Activated CD8-positive, alpha-beta memory T cell treated with anti-CD3 and anti-CD28 coated beads, Interleukin-2, amount 10 ng/mL, durations not matched to agents 7 days and 5 days (primary cell): Measurements from ENCODE around the gene IP6K1. TPM values are rescaled to one million over a fixed set of nuclear protein-coding genes. Genes with fewer than 3 reads are reported as not detected.
"Not testable (repeated sequence)": the region's sequence is repeated elsewhere in the genome, so short reads cannot be mapped to it uniquely, and the experiment has no call there.

ENCODE experiments used
- ATAC-seq: fragments of 150-1000 bp; cut with Tn5 transposase; one replicate; pipeline ENCODE4 v1.10.0; 2021; ENCODE audit warnings: moderate library complexity
- CTCF ChIA-PET: fragments of 350-600 bp; sonication (Branson Sonifier 250); formaldehyde crosslinking; loops from one replicate; lab custom pipeline; 2021; ENCODE audit warnings: antibody characterized with exemption; lab: Charles Lee
- DNase-seq: peaks from one replicate; pipeline ENCODE4 v3.0.0-alpha.2; 2020
- H3K27ac Mint-ChIP-seq: one replicate; pipeline ENCODE4 v1.8.0; 2021; ENCODE audit warnings: mild to moderate bottlenecking, mixed read lengths
- H3K27me3 Mint-ChIP-seq: one replicate; pipeline ENCODE4 v1.8.0; 2021; ENCODE audit warnings: mixed read lengths
- H3K36me3 Mint-ChIP-seq: one replicate; pipeline ENCODE4 v1.8.0; 2021; ENCODE audit warnings: mild to moderate bottlenecking, mixed read lengths
- H3K4me1 Mint-ChIP-seq: one replicate; pipeline ENCODE4 v1.8.0; 2021; ENCODE audit warnings: mixed read lengths
- H3K4me3 Mint-ChIP-seq: one replicate; pipeline ENCODE4 v1.8.0; 2021; ENCODE audit warnings: mild to moderate bottlenecking, moderate library complexity, mixed read lengths
- H3K9me3 Mint-ChIP-seq: one replicate; pipeline ENCODE4 v1.8.0; 2022; ENCODE audit warnings: low read depth, mixed read lengths
- total RNA-seq, 2 experiments: library from RNA; stranded (reverse); gene quantifications; one replicate each; pipeline ENCODE4 v1.2.3, GENCODE V29; 2021

Gene IP6K1
- total RNA-seq: 10 to 100 TPM; 38.3 to 41.0 TPM

- CTCF ChIA-PET: interaction anchor here (1.0 to 3.1 kb wide), 10 partner anchors 13 to 440 kb away, joined by 3 to 27 read pairs (median 4); partner anchors contain the start of genes AMIGO3, CDHR4 and INKA1
- Mint-ChIP-seq H3K4me1 (peaks cover 28% of the 10 kb centered on the region), H3K27ac (peak within 1 kb of the TSS; percentile 92), H3K4me3 (peak within 1 kb of the TSS; percentile 77), H3K9me3 (no peaks in the 10 kb centered on the region), H3K27me3 (no peaks in the 10 kb centered on the region), H3K36me3 (peaks cover 13% of the 10 kb centered on the region)
- peak; percentile 100 for DNase-seq
- peak; percentile 99 for ATAC-seq
Measured at GRCh38 chr3:49786357-49787181, at the start of gene IP6K1. Gene IP6K1, minus strand, starts transcription at chr3:49786542. Its CDS starts 38,502 bp downstream, at chr3:49748040.

GRCh38 chr3:49831341-49831740, 45.0 kb upstream of the IP6K1 start:
- no peak for DNase-seq
- H3K4me3 Mint-ChIP-seq: no peak overlapping the region
- CTCF ChIA-PET: interaction anchor here (1.4 to 12.1 kb wide), 3 partner anchors 8 to 25 kb away, joined by 4 to 261 read pairs (median 23); partner anchors contain the start of genes CDHR4, INKA1 and UBA7
- H3K27ac Mint-ChIP-seq: no peak overlapping the region
- H3K27me3 Mint-ChIP-seq: no peaks in the 10 kb centered on the region
- no peaks in the 10 kb centered on the region for H3K4me1 Mint-ChIP-seq
- H3K9me3 Mint-ChIP-seq: no peaks in the 10 kb centered on the region
- no peak for ATAC-seq
- H3K36me3 Mint-ChIP-seq: peaks cover 18% of the 10 kb centered on the region

- Mint-ChIP-seq H3K9me3 (no peaks in the 10 kb centered on the region), H3K27me3 (no peaks in the 10 kb centered on the region), H3K36me3 (peaks cover 8% of the 10 kb centered on the region), H3K4me1 (no peaks in the 10 kb centered on the region), H3K4me3 (no peak overlapping the region), H3K27ac (no peak overlapping the region)
- DNase-seq (no peak), ATAC-seq (no peak)
- CTCF ChIA-PET: interaction anchor here (1.2 to 6.1 kb wide), 4 partner anchors 9 to 23 kb away, joined by 3 to 23 read pairs (median 10); partner anchors contain the start of gene INKA1
Measured at GRCh38 chr3:49826016-49826415, 39.7 kb upstream of the IP6K1 start.

- CTCF ChIA-PET: interaction anchor here (1.6 to 1.8 kb wide), 2 partner anchors 16 to 20 kb away, joined by 7 to 9 read pairs; partner anchors contain the start of gene INKA1
- not testable (repeated sequence) for H3K4me1 Mint-ChIP-seq, H3K4me3 Mint-ChIP-seq, H3K27me3 Mint-ChIP-seq, H3K9me3 Mint-ChIP-seq, H3K27ac Mint-ChIP-seq, ATAC-seq, DNase-seq, H3K36me3 Mint-ChIP-seq
Measured at GRCh38 chr3:49823131-49823530, 36.8 kb upstream of the IP6K1 start.

- CTCF ChIA-PET: interaction anchor here (0.8 to 15.8 kb wide), 5 partner anchors 11 to 274 kb away, joined by 3 to 261 read pairs (median 6); partner anchors contain the start of genes CDHR4, INKA1 and RBM6
- H3K27me3 Mint-ChIP-seq: no peaks in the 10 kb centered on the region
- peak; percentile 95 for ATAC-seq
Measured at GRCh38 chr3:49813497-49814174, 27.3 kb upstream of the IP6K1 start, which contains the start of gene UBA7. Gene UBA7, minus strand, starts transcription at chr3:49813953. Its CDS starts 166 bp downstream, at chr3:49813787.

GRCh38 chr3:49812916-49813496, 26.7 kb upstream of the IP6K1 start:
- H3K4me3 Mint-ChIP-seq: peak overlapping the region; percentile 96
- peak overlapping the region; percentile 97 for H3K27ac Mint-ChIP-seq
- CTCF ChIA-PET: interaction anchor here (0.8 to 15.8 kb wide), 6 partner anchors 10 to 274 kb away, joined by 3 to 261 read pairs (median 6); partner anchors contain the start of genes CDHR4, INKA1 and RBM6
- H3K9me3 Mint-ChIP-seq: no peaks in the 10 kb centered on the region
- ATAC-seq: peak; percentile 4
- DNase-seq: no peak
- peaks cover 26% of the 10 kb centered on the region for H3K4me1 Mint-ChIP-seq
- H3K27me3 Mint-ChIP-seq: no peaks in the 10 kb centered on the region
- peaks cover 18% of the 10 kb centered on the region for H3K36me3 Mint-ChIP-seq

More at GRCh38 chr3:49813497-49814174, 27.3 kb upstream of the IP6K1 start, which contains the start of gene UBA7:
- H3K27ac Mint-ChIP-seq: peak within 1 kb of the TSS; percentile 97
- peak within 1 kb of the TSS; percentile 96 for H3K4me3 Mint-ChIP-seq
- peak; percentile 68 for DNase-seq
- H3K9me3 Mint-ChIP-seq: no peaks in the 10 kb centered on the region
- peaks cover 23% of the 10 kb centered on the region for H3K4me1 Mint-ChIP-seq
- H3K36me3 Mint-ChIP-seq: peaks cover 16% of the 10 kb centered on the region

GRCh38 chr3:49807431-49808114, 21.2 kb upstream of the IP6K1 start:
- no peak for DNase-seq
- no peak overlapping the region for H3K27ac Mint-ChIP-seq
- no peaks in the 10 kb centered on the region for H3K27me3 Mint-ChIP-seq
- no peak overlapping the region for H3K4me3 Mint-ChIP-seq
- ATAC-seq: no peak
- CTCF ChIA-PET: interaction anchor here (1.4 to 15.8 kb wide), 3 partner anchors 11 to 30 kb away, joined by 4 to 261 read pairs (median 5); no protein-coding TSS in a partner anchor
- peaks cover 38% of the 10 kb centered on the region for H3K4me1 Mint-ChIP-seq
- no peaks in the 10 kb centered on the region for H3K9me3 Mint-ChIP-seq
- H3K36me3 Mint-ChIP-seq: peaks cover 15% of the 10 kb centered on the region

- DNase-seq (no peak), ATAC-seq (no peak)
- Mint-ChIP-seq H3K4me1 (peaks cover 36% of the 10 kb centered on the region), H3K27me3 (peaks cover 2% of the 10 kb centered on the region), H3K4me3 (no peak overlapping the region), H3K36me3 (peaks cover 11% of the 10 kb centered on the region), H3K9me3 (no peaks in the 10 kb centered on the region), H3K27ac (peak overlapping the region; percentile 55)
- CTCF ChIA-PET: interaction anchor here (1.5 to 15.8 kb wide), 2 partner anchors 11 to 30 kb away, joined by 5 to 261 read pairs; no protein-coding TSS in a partner anchor
Measured at GRCh38 chr3:49806850-49807249, 20.5 kb upstream of the IP6K1 start.

GRCh38 chr3:49805897-49806701, 19.8 kb upstream of the IP6K1 start:
- Mint-ChIP-seq H3K4me1 (peaks cover 36% of the 10 kb centered on the region), H3K27me3 (peaks cover 9% of the 10 kb centered on the region), H3K36me3 (peaks cover 9% of the 10 kb centered on the region), H3K27ac (peak overlapping the region; percentile 55), H3K4me3 (no peak overlapping the region), H3K9me3 (no peaks in the 10 kb centered on the region)
- CTCF ChIA-PET: interaction anchor here (7.1 to 15.8 kb wide), 2 partner anchors 9 to 31 kb away, joined by 86 to 261 read pairs; partner anchors contain the start of gene UBA7
- ATAC-seq (no peak), DNase-seq (peak; percentile 60)

GRCh38 chr3:49805367-49805782, 19.0 kb upstream of the IP6K1 start:
- Mint-ChIP-seq H3K27ac (no peak overlapping the region), H3K4me3 (no peak overlapping the region), H3K36me3 (peaks cover 9% of the 10 kb centered on the region), H3K27me3 (peaks cover 11% of the 10 kb centered on the region), H3K9me3 (no peaks in the 10 kb centered on the region), H3K4me1 (peaks cover 36% of the 10 kb centered on the region)
- ATAC-seq (no peak), DNase-seq (no peak)
- CTCF ChIA-PET: interaction anchor here (1.3 to 15.8 kb wide), 3 partner anchors 10 to 104 kb away, joined by 4 to 261 read pairs (median 86); partner anchors contain the start of gene UBA7
